Stimulated activated naive B cell treated with anti-CD40 and anti-IgM and Interleukin-4, amounts not matched to agents 10 μg/mL and 1 μg/mL and 100 μg/mL, for 72 hours (primary cell): ENCODE measurements around the gene LHFPL2.

ENCODE experiments used
- ATAC-seq, 2 donors: fragments of 150-1000 bp; cut with Tn5 transposase; replicated peaks; 2 replicates each; pipeline ENCODE4 v1.10.0; 2021; ENCODE audit warnings: moderate library complexity in 1 of 2
- DNase-seq: peaks from one replicate; pipeline ENCODE4 v3.0.0; 2021
- H3K27ac Mint-ChIP-seq: one replicate; pipeline ENCODE4 v1.8.0; 2022; ENCODE audit warnings: mild to moderate bottlenecking, mixed read lengths
- H3K27me3 Mint-ChIP-seq, 2 donors: one replicate each; pipeline ENCODE4 v1.8.0; 2022; ENCODE audit warnings: mixed read lengths in 2 of 2
- H3K36me3 Mint-ChIP-seq, 2 donors: one replicate each; pipeline ENCODE4 v1.8.0; 2022; ENCODE audit warnings: mixed read lengths in 2 of 2, mild to moderate bottlenecking in 1 of 2
- H3K4me1 Mint-ChIP-seq, 2 donors: one replicate each; pipeline ENCODE4 v1.8.0; 2022; ENCODE audit warnings: mixed read lengths in 2 of 2, mild to moderate bottlenecking in 1 of 2
- H3K4me3 Mint-ChIP-seq, 2 donors: one replicate each; pipeline ENCODE4 v1.8.0; 2022; ENCODE audit warnings: mild to moderate bottlenecking in 2 of 2, mixed read lengths in 2 of 2, moderate library complexity in 1 of 2
- H3K9me3 Mint-ChIP-seq, 2 donors: one replicate each; pipeline ENCODE4 v1.8.0; 2022; ENCODE audit warnings: mixed read lengths in 2 of 2, mild to moderate bottlenecking in 1 of 2

LHFPL2 gene

GRCh38 chr5:78504704-78505677, 143.6 kb downstream of the LHFPL2 start:
- Mint-ChIP-seq H3K36me3 (peaks cover 0 to 9% of the 10 kb centered on the region in 2 donors), H3K27me3 (peaks cover 9 to 16% of the 10 kb centered on the region in 2 donors), H3K27ac (no peak overlapping the region), H3K9me3 (no peaks in the 10 kb centered on the region), H3K4me3 (no peak overlapping the region), H3K4me1 (peaks cover 17 to 26% of the 10 kb centered on the region in 2 donors)
- no peak for DNase-seq
- ATAC-seq = no peak

GRCh38 chr5:78503958-78504653, 144.5 kb downstream of the LHFPL2 start:
- Mint-ChIP-seq H3K27ac (no peak overlapping the region), H3K4me3 (no peak overlapping the region), H3K36me3 (peaks cover 0 to 9% of the 10 kb centered on the region in 2 donors), H3K27me3 (peaks cover 4 to 9% of the 10 kb centered on the region in 2 donors), H3K9me3 (no peaks in the 10 kb centered on the region), H3K4me1 (peaks cover 11 to 23% of the 10 kb centered on the region in 2 donors)
- ATAC-seq (no peak), DNase-seq (no peak)

- H3K4me3 Mint-ChIP-seq = no peak overlapping the region
- H3K4me1 Mint-ChIP-seq = peaks cover 19 to 42% of the 10 kb centered on the region in 2 donors
- H3K36me3 Mint-ChIP-seq = peaks cover 3 to 7% of the 10 kb centered on the region in 2 donors
- ATAC-seq (no peak), DNase-seq (no peak)
- no peaks in the 10 kb centered on the region for H3K9me3 Mint-ChIP-seq
- H3K27ac Mint-ChIP-seq = peak overlapping the region; percentile 16
- no peaks in the 10 kb centered on the region for H3K27me3 Mint-ChIP-seq
Measured at GRCh38 chr5:78501411-78502352, 146.9 kb downstream of the LHFPL2 start.

- Mint-ChIP-seq H3K4me3 (no peak overlapping the region), H3K27me3 (no peaks in the 10 kb centered on the region), H3K4me1 (peaks cover 22 to 50% of the 10 kb centered on the region in 2 donors), H3K9me3 (no peaks in the 10 kb centered on the region), H3K27ac (no peak overlapping the region), H3K36me3 (peaks cover 3 to 7% of the 10 kb centered on the region in 2 donors)
- ATAC-seq = no peak
- DNase-seq = no peak
Measured at GRCh38 chr5:78500871-78501270, 147.7 kb downstream of the LHFPL2 start.

GRCh38 chr5:78500028-78500427, 148.5 kb downstream of the LHFPL2 start:
- Mint-ChIP-seq H3K27me3 (no peaks in the 10 kb centered on the region), H3K9me3 (no peaks in the 10 kb centered on the region), H3K4me3 (no peak overlapping the region), H3K36me3 (peaks cover 6 to 9% of the 10 kb centered on the region in 2 donors), H3K27ac (no peak overlapping the region), H3K4me1 (peaks cover 29 to 59% of the 10 kb centered on the region in 2 donors)
- no peak for DNase-seq
- no peak for ATAC-seq

GRCh38 chr5:78499485-78499884, 149.1 kb downstream of the LHFPL2 start:
- no peak overlapping the region for H3K27ac Mint-ChIP-seq
- no peaks in the 10 kb centered on the region for H3K27me3 Mint-ChIP-seq
- DNase-seq = no peak
- H3K4me1 Mint-ChIP-seq = peaks cover 29 to 60% of the 10 kb centered on the region in 2 donors
- peaks cover 6% of the 10 kb centered on the region in 2 donors for H3K36me3 Mint-ChIP-seq
- no peak for ATAC-seq
- H3K9me3 Mint-ChIP-seq = no peaks in the 10 kb centered on the region
- H3K4me3 Mint-ChIP-seq = no peak overlapping the region

- Mint-ChIP-seq H3K36me3 (peaks cover 6% of the 10 kb centered on the region in 2 donors), H3K27me3 (no peaks in the 10 kb centered on the region), H3K4me3 (no peak overlapping the region), H3K4me1 (peaks cover 29 to 60% of the 10 kb centered on the region in 2 donors), H3K27ac (no peak overlapping the region), H3K9me3 (no peaks in the 10 kb centered on the region)
- ATAC-seq (peak; percentile 29 to 55), DNase-seq (no peak)
Measured at GRCh38 chr5:78497573-78498533, 150.7 kb downstream of the LHFPL2 start.

- Mint-ChIP-seq H3K36me3 (peaks cover 8 to 9% of the 10 kb centered on the region in 2 donors), H3K4me1 (peaks cover 20 to 49% of the 10 kb centered on the region in 2 donors), H3K4me3 (no peak overlapping the region), H3K27ac (peak overlapping the region; percentile 32), H3K27me3 (no peaks in the 10 kb centered on the region), H3K9me3 (no peaks in the 10 kb centered on the region)
- DNase-seq = no peak
- no peak for ATAC-seq
Measured at GRCh38 chr5:78496373-78496772, 152.2 kb downstream of the LHFPL2 start.

GRCh38 chr5:78495800-78496199, 152.8 kb downstream of the LHFPL2 start:
- DNase-seq (no peak), ATAC-seq (no peak)
- H3K36me3 Mint-ChIP-seq = peaks cover 14% of the 10 kb centered on the region in 2 donors
- H3K4me3 Mint-ChIP-seq = no peak overlapping the region
- H3K27ac Mint-ChIP-seq = peak overlapping the region; percentile 32
- no peaks in the 10 kb centered on the region for H3K9me3 Mint-ChIP-seq
- peaks cover 20 to 46% of the 10 kb centered on the region in 2 donors for H3K4me1 Mint-ChIP-seq
- no peaks in the 10 kb centered on the region for H3K27me3 Mint-ChIP-seq

- H3K27ac Mint-ChIP-seq = no peak overlapping the region
- DNase-seq (no peak), ATAC-seq (no peak)
- no peaks in the 10 kb centered on the region for H3K9me3 Mint-ChIP-seq
- peaks cover 16 to 19% of the 10 kb centered on the region in 2 donors for H3K36me3 Mint-ChIP-seq
- H3K4me3 Mint-ChIP-seq = no peak overlapping the region
- H3K4me1 Mint-ChIP-seq = peaks cover 18 to 33% of the 10 kb centered on the region in 2 donors
- H3K27me3 Mint-ChIP-seq = no peaks in the 10 kb centered on the region
Measured at GRCh38 chr5:78492650-78493049, 155.9 kb downstream of the LHFPL2 start.

GRCh38 chr5:78492224-78492623, 156.3 kb downstream of the LHFPL2 start:
- ATAC-seq = no peak
- Mint-ChIP-seq H3K36me3 (peaks cover 19 to 20% of the 10 kb centered on the region in 2 donors), H3K9me3 (no peaks in the 10 kb centered on the region), H3K4me1 (peaks cover 18 to 29% of the 10 kb centered on the region in 2 donors), H3K27me3 (no peaks in the 10 kb centered on the region), H3K27ac (peak overlapping the region; percentile 87), H3K4me3 (no peak overlapping the region)
- DNase-seq = no peak

- Mint-ChIP-seq H3K4me1 (peaks cover 14 to 16% of the 10 kb centered on the region in 2 donors), H3K36me3 (peaks cover 19 to 20% of the 10 kb centered on the region in 2 donors), H3K27me3 (no peaks in the 10 kb centered on the region), H3K4me3 (no peak overlapping the region), H3K9me3 (no peaks in the 10 kb centered on the region), H3K27ac (no peak overlapping the region)
- DNase-seq (no peak), ATAC-seq (no peak)
Measured at GRCh38 chr5:78490709-78491485, 157.7 kb downstream of the LHFPL2 start.
